Activated T-cell treated with anti-CD3 and anti-CD28 coated beads, Interleukin-2, amount 50 U/mL, for 48 hours (primary cell): ENCODE data around the gene TSSC4.

Experiments
- DNase-seq, 2 experiments: peaks; one replicate each; pipeline ENCODE4 v3.0.0-alpha.2; 2020

The TSSC4 gene

GRCh38 chr11:2451916-2452315 is 51.4 kb downstream of the TSSC4 start:
- DNase-seq = no peak

DNA sequence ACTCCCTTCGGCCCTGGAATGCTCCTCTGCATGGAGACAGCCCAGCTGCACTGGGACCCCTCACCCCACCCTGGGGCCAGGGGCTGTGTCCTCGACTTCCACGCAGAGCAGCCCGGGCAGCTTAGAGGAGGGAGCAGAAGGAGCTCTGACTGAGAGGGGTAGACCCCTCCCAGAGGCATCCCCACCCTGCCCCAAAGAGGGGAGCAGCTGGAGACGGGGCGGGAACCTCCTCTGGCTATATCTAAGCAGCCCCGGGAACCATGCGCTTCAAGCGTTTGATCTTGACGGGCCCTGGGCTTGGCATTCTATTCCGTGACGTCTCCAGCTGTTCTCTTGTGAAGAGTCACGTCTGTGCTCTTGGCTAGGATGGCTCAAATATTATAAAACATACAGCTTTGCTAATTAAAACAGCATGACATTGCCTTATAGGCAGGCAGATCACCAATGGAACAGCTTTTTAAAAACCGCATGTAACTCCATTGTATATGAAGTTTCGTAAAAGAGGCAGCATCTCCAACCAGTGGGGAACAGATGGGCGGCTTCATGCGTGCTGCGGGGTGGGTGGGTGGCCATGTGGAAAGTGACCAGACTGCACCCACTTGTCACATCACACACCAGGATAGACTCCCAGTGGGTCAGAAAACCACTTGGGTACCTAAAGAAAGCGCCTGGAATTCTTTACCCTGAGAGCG is 51.9 kb downstream of the TSSC4 start:
- no peak for DNase-seq

DNA sequence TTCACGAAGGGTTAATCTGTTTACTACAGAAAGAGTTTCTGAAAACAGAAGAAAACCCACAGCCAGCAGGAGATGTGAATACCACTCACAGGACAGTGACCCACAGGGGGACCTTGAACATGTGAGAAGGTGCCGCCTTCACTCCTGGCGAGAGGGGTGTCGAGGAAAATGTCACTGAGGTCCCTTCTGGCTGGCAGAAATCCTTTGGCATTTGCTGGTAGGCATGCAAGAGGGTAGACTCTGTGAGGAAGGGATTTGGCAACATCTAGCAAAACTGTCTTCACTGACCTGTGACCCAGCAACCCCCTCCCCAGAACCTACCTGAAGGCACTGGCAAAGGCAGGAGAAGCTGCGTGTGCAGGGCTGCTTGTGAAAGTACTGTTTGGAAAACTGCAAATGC is 52.9 kb downstream of the TSSC4 start:
- no peak for DNase-seq
